Heart left ventricle (tissue), 16 donors: ENCODE results near the gene DMD. TPM values are rescaled to one million over a fixed set of nuclear protein-coding genes. Genes with fewer than 3 reads are reported as not detected.
"Not testable (repeated sequence)": the region's sequence is repeated elsewhere in the genome, so short reads cannot be mapped to it uniquely, and the experiment has no call there.

ENCODE experiments used
- ATAC-seq, 4 donors: fragments of 200-7000 bp; cut with Tn5 transposase; one replicate each; pipeline ENCODE4 v1.9.1; 2020 to 2022; ENCODE audit warnings: moderate library complexity in 4 of 4, mild to moderate bottlenecking in 3 of 4, moderate number of reproducible peaks in 1 of 4
- DNase-seq, 5 donors: peaks; one replicate each; pipeline ENCODE4 v3.0.0-alpha.2; 2020
- H3K27ac ChIP-seq, 12 donors: fragments of 200-600 bp; sonication (generic) in 4 of 12; one replicate each; pipeline versions ENCODE4 v1.5.0 to v1.8.0; 2016 to 2022; ENCODE audit warnings: mild to moderate bottlenecking in 2 of 12
- H3K27me3 ChIP-seq, 9 donors: fragments of 200-600 bp; sonication (generic) in 2 of 9; one replicate each; pipeline versions ENCODE4 v1.5.1 to v1.8.0; 2016 to 2022; ENCODE audit warnings: mild to moderate bottlenecking in 3 of 9
- H3K36me3 ChIP-seq, 9 donors: fragments of 200-600 bp; sonication (generic) in 2 of 9; one replicate each; pipeline versions ENCODE4 v1.5.0 to v1.8.0; 2018 to 2022; ENCODE audit warnings: mild to moderate bottlenecking in 2 of 9
- H3K4me1 ChIP-seq, 12 donors: fragments of 200-600 bp; sonication (generic) in 4 of 12; one replicate each; pipeline versions ENCODE4 v1.5.0 to v1.8.0; 2016 to 2022; ENCODE audit warnings: mild to moderate bottlenecking in 3 of 12
- H3K4me3 ChIP-seq, 12 donors: fragments of 200-600 bp; sonication (generic) in 4 of 12; one replicate each; pipeline versions ENCODE4 v1.5.0 to v1.8.0; 2017 to 2022; ENCODE audit warnings: mild to moderate bottlenecking in 9 of 12, moderate library complexity in 4 of 12
- H3K9me3 ChIP-seq, 12 donors: fragments of 200-600 bp; sonication (generic) in 4 of 12; one replicate each; pipeline versions ENCODE4 v1.5.0 to v1.8.0; 2016 to 2022; ENCODE audit warnings: mild to moderate bottlenecking in 1 of 12
- CTCF ChIP-seq, 12 donors: fragments of 200-600 bp; sonication (generic) in 4 of 12; IDR thresholded peaks; one replicate each; pipeline versions ENCODE4 v1.5.0 to v1.8.0; 2018 to 2022; ENCODE audit warnings: antibody characterized with exemption in 12 of 12, mild to moderate bottlenecking in 5 of 12
- POLR2A ChIP-seq, 2 donors: fragments of 450-650 bp; IDR thresholded peaks; one replicate each; pipeline ENCODE4 v1.6.1; 2017; ENCODE audit warnings: antibody characterized with exemption in 2 of 2, mild to moderate bottlenecking in 2 of 2, moderate library complexity in 2 of 2
- whole genome bisulfite sequencing, 4 donors: extraction: QIAGEN DNeasy Blood & Tissue Kit in 2 of 4; methylation state at CpG; one replicate each; pipeline versions ENCODE4 v1.1.5 to v1.1.7; 2013 to 2018; 5-methylcytosine and 5-hydroxymethylcytosine counted together
- intact Hi-C, 10 donors: fragments of 100-400 bp; cut with DNase I; formaldehyde crosslinking; loops; one replicate each; pipeline versions ENCODE4 v1.11.1 to v1.14.2; 2022
- polyA plus RNA-seq, 2 donors: library from polyadenylated mRNA; stranded (reverse); fragments of 200-250 nt; gene quantifications; one replicate each; pipeline ENCODE4 v1.2.3, GENCODE V29; 2013
- total RNA-seq, 9 donors: library from RNA; depleted of rRNA in 2 of 9; stranded (reverse); fragments of >200 nt in 2 of 9; fragmentation: NEBNext Ultra II Directional in 3 of 9; extraction: Animal tissue kit (Norgen Biotek cat#: 25700) in 3 of 9; gene quantifications; one replicate each; pipeline versions ENCODE4 v1.1.0 to v1.2.4, GENCODE V29; 2016 to 2023
- donor health status: ischemic (EF 13 %, LVEDD 7.1; RV severe dilation, severe dysfunction).
- donor health status: healthy with polysubstance abuse.
- donor health status: DM: no; HTN: yes; CAD: no.
- donor health status: DM: no; HTN: no; CAD: no.
- donor health status: ischemic (EF 25% LVEDD 6.9; RV normal size, moderate dysfunction).
- donor health status: ischemic (EF 25% LVEDD 5.7; RV mildly dilated, moderate dysfunction).
- donor health status: healthy.
- donor health status: DM: yes; HTN: yes; CAD: no.
- donor health status: ischemic (EF 35%, LVEDD 5.7; RV mildly dilated, moderate dysfunction).
- donor health status: nonischemic (EF 11% LVEDD 7.7; RV severe dilation, severe dysfunction).
- donor health status: DM: yes; HTN: yes; CAD: no.
- donor health status: PGD.
- donor health status: ischemic (EF 29% LVEDD 5.4; RV normal size, mild dysfunction).
- donor health status: nonischemic (EF 23%, LVEDD 6.1; RV moderate dilation, normal function).

DMD gene
- total and polyA plus RNA-seq, 11 donors: 34.7 to 236 (median 162) TPM

- no peak overlapping the region for H3K4me3 ChIP-seq
- H3K4me1 ChIP-seq: peaks cover 0 to 5% (median 0%) of the 10 kb centered on the region in 12 donors
- H3K36me3 ChIP-seq: no peaks in the 10 kb centered on the region
- no peak for TF ChIP-seq CTCF (IDR thresholded peaks at IDR 0.05)
- 57 to 70% (median 58%) methylated on average over 8 of the region's 8 CpGs for WGBS, 4 donors
- H3K27me3 ChIP-seq: no peaks in the 10 kb centered on the region
- intact Hi-C loops: loop anchor here in 1 of 10 donors (10.0 kb wide), 1 partner anchor 796 kb away; no protein-coding TSS in a partner anchor
- ATAC-seq: peak in 3 of 4 donors; percentile 30 to 70 (median 31)
- H3K9me3 ChIP-seq: no peaks in the 10 kb centered on the region
- DNase-seq: no peak
- H3K27ac ChIP-seq: no peak overlapping the region
Observed at GRCh38 chrX:32538554-32538953, 672.8 kb downstream of the DMD start.

- intact Hi-C loops: loop anchor here in 3 of 10 donors (5.0 to 10.0 kb wide), 2 partner anchors 801 to 803 kb away; no protein-coding TSS in a partner anchor
- no peak for TF ChIP-seq POLR2A (IDR thresholded peaks at IDR 0.05)
- no peak for TF ChIP-seq CTCF (IDR thresholded peaks at IDR 0.05)
- H3K27ac ChIP-seq: no peak overlapping the region
- 63 to 90% (median 81%) methylated on average over 4 of the region's 4 CpGs for WGBS, 4 donors
- DNase-seq: no peak
- H3K9me3 ChIP-seq: no peaks in the 10 kb centered on the region
- no peaks in the 10 kb centered on the region for H3K27me3 ChIP-seq
- no peak overlapping the region for H3K4me3 ChIP-seq
- H3K36me3 ChIP-seq: no peaks in the 10 kb centered on the region
- peaks cover 0 to 5% (median 0%) of the 10 kb centered on the region in 12 donors for H3K4me1 ChIP-seq
- ATAC-seq: no peak
Observed at GRCh38 chrX:32533848-32534247, 677.5 kb downstream of the DMD start.

DNA sequence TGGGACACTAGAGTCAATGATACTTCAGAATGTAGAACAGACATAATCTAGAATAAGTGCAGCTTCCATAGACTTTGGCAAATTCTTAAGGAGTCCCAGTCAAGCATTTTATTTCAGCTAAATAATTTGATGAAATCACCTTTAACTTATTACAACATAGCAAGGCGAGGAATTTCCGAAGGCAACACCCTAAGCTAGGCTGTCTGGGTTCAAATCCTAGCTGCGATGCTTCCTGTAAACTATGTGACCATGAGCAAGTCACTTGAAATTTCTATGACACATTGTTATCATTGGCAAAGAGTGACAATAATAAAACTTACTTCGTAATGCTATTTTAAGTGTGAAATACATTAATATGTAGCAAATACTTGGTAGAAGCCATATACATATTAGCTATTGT lies 679.1 kb downstream of the DMD start:
- Histone ChIP-seq H3K27me3 (no peaks in the 10 kb centered on the region), H3K4me3 (no peak overlapping the region), H3K9me3 (no peaks in the 10 kb centered on the region), H3K4me1 (peaks cover 0 to 4% (median 0%) of the 10 kb centered on the region in 12 donors), H3K36me3 (no peaks in the 10 kb centered on the region), H3K27ac (no peak overlapping the region)
- WGBS, 4 donors: 54 to 71% (median 67%) methylated on average over 4 of the region's 4 CpGs
- intact Hi-C loops: loop anchor here in 3 of 10 donors (5.0 to 10.0 kb wide), 2 partner anchors 803 to 805 kb away; no protein-coding TSS in a partner anchor
- DNase-seq (no peak), ATAC-seq (peak in 1 of 4 donors; percentile 22)
- TF ChIP-seq CTCF (IDR thresholded peaks at IDR 0.05) (no peak), POLR2A (IDR thresholded peaks at IDR 0.05) (no peak)

DNA sequence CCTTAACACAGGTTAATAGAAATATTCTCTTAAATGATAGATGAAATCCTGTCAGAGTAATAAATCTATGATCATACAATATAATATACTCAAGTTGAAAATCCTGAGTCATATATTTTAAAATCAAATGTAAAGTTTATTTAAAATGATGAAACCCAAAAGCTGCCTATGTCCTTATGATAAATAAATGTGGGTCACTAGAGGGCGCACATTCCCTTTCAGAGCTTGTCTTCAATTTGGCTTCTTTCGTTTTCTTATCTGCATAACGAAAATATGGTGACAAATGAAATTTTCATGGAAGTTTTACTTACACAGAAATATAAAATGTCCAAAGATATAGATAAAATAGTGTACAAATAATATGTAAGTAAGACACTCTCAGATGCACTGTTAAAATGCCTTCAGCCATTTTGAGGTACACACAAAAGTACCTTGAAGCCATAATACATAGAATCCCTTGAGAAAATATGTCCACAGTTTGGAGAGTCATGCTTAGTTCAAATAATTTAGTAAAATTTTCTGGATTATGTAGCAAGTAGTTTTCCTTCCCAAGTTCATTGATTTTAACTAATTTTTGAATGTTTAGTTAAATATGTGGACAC lies 680.4 kb downstream of the DMD start:
- WGBS, 4 donors: 1 to 2% (median 1%) methylated on average over 3 of the region's 3 CpGs
- H3K9me3 ChIP-seq: no peaks in the 10 kb centered on the region
- no peaks in the 10 kb centered on the region for H3K27me3 ChIP-seq
- DNase-seq: no peak
- peak overlapping the region in 8 of 12 donors; percentile 7 to 48 (median 30) for H3K4me3 ChIP-seq
- no peaks in the 10 kb centered on the region for H3K4me1 ChIP-seq
- ATAC-seq: no peak
- no peak for TF ChIP-seq POLR2A (IDR thresholded peaks at IDR 0.05)
- peak; percentile 20 to 68 (median 46) for TF ChIP-seq CTCF (IDR thresholded peaks at IDR 0.05)
- H3K36me3 ChIP-seq: no peaks in the 10 kb centered on the region
- intact Hi-C loops: loop anchor here in 3 of 10 donors (5.0 to 10.0 kb wide), 2 partner anchors 804 to 806 kb away; no protein-coding TSS in a partner anchor
- no peak overlapping the region for H3K27ac ChIP-seq

DNA sequence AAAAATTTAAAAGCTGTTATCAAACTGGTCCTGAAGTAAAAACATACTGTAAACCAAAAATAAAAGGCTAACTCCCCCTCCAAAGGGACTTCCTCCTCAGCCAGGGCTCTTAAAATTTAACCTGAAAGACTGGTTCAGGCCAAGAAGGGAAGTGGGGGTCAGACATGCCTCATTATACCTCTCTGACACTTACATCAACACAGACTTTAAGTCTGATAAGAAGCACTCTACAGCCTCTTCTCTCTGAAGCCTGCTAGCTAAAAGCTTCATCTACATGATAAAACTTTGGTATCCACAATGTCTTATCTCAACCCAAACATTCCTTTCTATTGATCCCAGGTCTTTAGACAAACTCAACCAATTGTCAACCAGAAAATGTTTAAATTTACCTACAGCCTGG lies 682.9 kb downstream of the DMD start:
- H3K4me1 ChIP-seq, H3K4me3 ChIP-seq, DNase-seq, H3K27ac ChIP-seq, intact Hi-C loops, H3K36me3 ChIP-seq, ATAC-seq, H3K27me3 ChIP-seq, H3K9me3 ChIP-seq: not testable (repeated sequence)
